DOHH2 (cell line): Measurements from ENCODE around the gene SLC22A16.

Source experiments
- CTCF ChIP-seq: fragments of 200-600 bp; sonication (generic); IDR thresholded peaks from one replicate; pipeline ENCODE4 v1.5.1; 2014; ENCODE audit warnings: antibody characterized with exemption, mild to moderate bottlenecking, low read depth, low read length; ENCODE audit not compliant: poor library complexity, severe bottlenecking
- EZH2phosphoT487 ChIP-seq: fragments of 200-600 bp; sonication (generic); IDR thresholded peaks from 2 replicates; pipeline ENCODE4 v1.6.1; 2017; ENCODE audit warnings: borderline replicate concordance, mild to moderate bottlenecking, antibody characterized with exemption, low read length, moderate library complexity, mixed read lengths

GRCh38 chr6:110422444-110422822 lies 54.0 kb downstream of the SLC22A16 start:
- TF ChIP-seq CTCF, result no peak
- no peak for TF ChIP-seq EZH2phosphoT487
